Stimulated activated CD8-positive, alpha-beta memory T cell treated with anti-CD3 and anti-CD28 coated beads, Interleukin-2, amount 100 ng/mL, for 48 hours (primary cell): ENCODE data around the gene CHMP1A.
"Not testable (repeated sequence)": the region's sequence is repeated elsewhere in the genome, so short reads cannot be mapped to it uniquely, and the experiment has no call there.

Experiments used
- DNase-seq, 2 donors: peaks; one replicate each; pipeline ENCODE4 v3.0.0-alpha.2; 2020; ENCODE audit warnings: low read depth in 2 of 2

CHMP1A gene

GRCh38 chr16:89691986-89692569 lies 34.6 kb upstream of the CHMP1A start:
- DNase-seq: no peak

- DNase-seq: no peak
Measured at GRCh38 chr16:89691231-89691985, 33.9 kb upstream of the CHMP1A start.

- DNase-seq: no peak
Measured at GRCh38 chr16:89690392-89690901, 32.9 kb upstream of the CHMP1A start.

GRCh38 chr16:89689621-89690020 lies 32.1 kb upstream of the CHMP1A start:
- DNase-seq: not testable (repeated sequence)

GRCh38 chr16:89689142-89689541 lies 31.6 kb upstream of the CHMP1A start:
- DNase-seq: no peak

GRCh38 chr16:89688395-89688794 lies 30.9 kb upstream of the CHMP1A start:
- DNase-seq: no peak

GRCh38 chr16:89687092-89687940 lies 29.8 kb upstream of the CHMP1A start:
- DNase-seq: no peak

GRCh38 chr16:89686520-89687091 lies 29.1 kb upstream of the CHMP1A start, which contains the start of gene CDK10:
TSS of gene CDK10 (plus strand) at chr16:89686689. CDS start at chr16:89686711, 22 bp downstream.
- peak; percentile 87 for DNase-seq

- DNase-seq: no peak
Measured at GRCh38 chr16:89685916-89686315, 28.4 kb upstream of the CHMP1A start.

- no peak for DNase-seq
Measured at GRCh38 chr16:89678258-89678657, 20.8 kb upstream of the CHMP1A start.

- no peak for DNase-seq
Measured at GRCh38 chr16:89672177-89672941, 14.9 kb upstream of the CHMP1A start.

GRCh38 chr16:89671565-89671964 lies 14.1 kb upstream of the CHMP1A start:
- DNase-seq: not testable (repeated sequence)

- DNase-seq: no peak
Measured at GRCh38 chr16:89670496-89671431, 13.3 kb upstream of the CHMP1A start.

- no peak for DNase-seq
Measured at GRCh38 chr16:89669755-89670154, 12.2 kb upstream of the CHMP1A start.

- no peak for DNase-seq
Measured at GRCh38 chr16:89668790-89669158, 11.3 kb upstream of the CHMP1A start.

GRCh38 chr16:89667633-89668032 lies 10.1 kb upstream of the CHMP1A start:
- no peak for DNase-seq

GRCh38 chr16:89667000-89667399 lies 9.5 kb upstream of the CHMP1A start:
- not testable (repeated sequence) for DNase-seq

GRCh38 chr16:89664238-89664637 lies 6.7 kb upstream of the CHMP1A start:
- DNase-seq: not testable (repeated sequence)

GRCh38 chr16:89661215-89661614 lies 3.7 kb upstream of the CHMP1A start:
- DNase-seq: no peak

- DNase-seq: no peak
Measured at GRCh38 chr16:89660146-89660545, 2.6 kb upstream of the CHMP1A start.
